Neural cell (in vitro differentiated cells): ENCODE results near the gene CLTC. TPM values are rescaled to one million over a fixed set of nuclear protein-coding genes. Genes with fewer than 3 reads are reported as not detected.

ENCODE experiments used
- H2AFZ ChIP-seq: fragments of 200-600, 300-800 bp; sonication (generic), shearing (Covaris generic); 2 replicates; pipeline ENCODE4 v1.6.0; 2014; ENCODE audit warnings: low read depth, mild to moderate bottlenecking, antibody characterized with exemption, low read length, moderate library complexity
- H3F3A ChIP-seq: fragments of 200-600 bp; shearing (Covaris generic); 2 replicates; pipeline ENCODE4 v1.6.1; 2016; ENCODE audit warnings: mild to moderate bottlenecking, moderate library complexity, mixed read lengths, antibody characterized with exemption, low read length; ENCODE audit not compliant: insufficient read depth, poor library complexity, severe bottlenecking
- H3K27ac ChIP-seq: fragments of 200-600, 300-800 bp; sonication (generic), shearing (Covaris generic); 2 replicates; pipeline ENCODE4 v1.5.1; 2014; ENCODE audit warnings: mild to moderate bottlenecking, low read length, moderate library complexity
- H3K27me3 ChIP-seq: fragments of 300-800, 200-600 bp; sonication (generic), shearing (Covaris generic); 2 replicates; pipeline ENCODE4 v1.6.0; 2014; ENCODE audit warnings: mild to moderate bottlenecking, low read depth, low read length, moderate library complexity; ENCODE audit not compliant: insufficient read depth
- H3K36me3 ChIP-seq: fragments of 300-800, 200-600 bp; sonication (generic), shearing (Covaris generic); 2 replicates; pipeline ENCODE4 v1.5.1; 2014; ENCODE audit warnings: mild to moderate bottlenecking, antibody characterized with exemption, low read length, moderate library complexity; ENCODE audit not compliant: insufficient read depth
- H3K4me2 ChIP-seq: fragments of 300-800, 200-600 bp; sonication (generic), shearing (Covaris generic); 2 replicates; pipeline ENCODE4 v1.6.0; 2014; ENCODE audit warnings: mild to moderate bottlenecking, low read length
- H3K4me3 ChIP-seq: fragments of 300-800, 200-600 bp; sonication (generic), shearing (Covaris generic); 2 replicates; pipeline ENCODE4 v1.5.1; 2014; ENCODE audit warnings: mild to moderate bottlenecking, low read length, moderate library complexity
- H3K79me2 ChIP-seq: fragments of 200-600 bp; shearing (Covaris generic); replicated peaks from 2 replicates; pipeline ENCODE4 v1.6.0; 2014; ENCODE audit warnings: mild to moderate bottlenecking, low read length, moderate library complexity; ENCODE audit not compliant: insufficient read depth
- H3K9ac ChIP-seq: fragments of 300-800, 200-600 bp; sonication (generic), shearing (Covaris generic); 2 replicates; pipeline ENCODE4 v1.6.1; 2016; ENCODE audit warnings: mild to moderate bottlenecking, low read length, mixed read lengths
- H3K9me2 ChIP-seq: fragments of 200-600 bp; shearing (Covaris generic); 2 replicates; pipeline ENCODE4 v1.6.1; 2016; ENCODE audit warnings: mild to moderate bottlenecking, low read length, mixed read lengths; ENCODE audit not compliant: insufficient read depth
- H3K9me3 ChIP-seq: fragments of 200-600, 300-800 bp; sonication (generic), shearing (Covaris generic); 2 replicates; pipeline ENCODE4 v1.6.1; 2016; ENCODE audit warnings: mild to moderate bottlenecking, mixed run types, low read length, moderate library complexity, mixed read lengths
- H4K20me1 ChIP-seq: fragments of 200-600 bp; shearing (Covaris generic); 2 replicates; pipeline ENCODE4 v1.6.1; 2016; ENCODE audit warnings: mild to moderate bottlenecking, mixed run types; ENCODE audit not compliant: insufficient read depth
- EP300 ChIP-seq: fragments of 450-650 bp; conservative IDR thresholded peaks from 2 replicates; pipeline ENCODE4 v1.6.1; 2014; ENCODE audit warnings: antibody characterized with exemption, mild to moderate bottlenecking, moderate library complexity; ENCODE audit not compliant: poor library complexity, severe bottlenecking
- EZH2 ChIP-seq: fragments of 200-600, 300-800 bp; shearing (Covaris generic), sonication (generic); IDR thresholded peaks from 2 replicates; pipeline ENCODE4 v1.6.1; 2014; ENCODE audit warnings: antibody characterized with exemption, low read length, borderline replicate concordance, mild to moderate bottlenecking; ENCODE audit not compliant: insufficient read depth, poor library complexity, severe bottlenecking
- MXI1 ChIP-seq: fragments of 450-650 bp; conservative IDR thresholded peaks from 2 replicates; pipeline ENCODE4 v1.6.1; 2014; ENCODE audit warnings: antibody characterized with exemption, mild to moderate bottlenecking; ENCODE audit not compliant: poor library complexity, severe bottlenecking
- POLR2AphosphoS5 ChIP-seq: IDR thresholded peaks from 2 replicates; pipeline ENCODE4 v1.6.1; 2012
- RAD21 ChIP-seq: fragments of 450-650 bp; conservative IDR thresholded peaks from 2 replicates; pipeline ENCODE4 v1.6.1; 2014; ENCODE audit warnings: antibody characterized with exemption, mild to moderate bottlenecking, moderate library complexity
- SMC3 ChIP-seq: fragments of 450-650 bp; conservative IDR thresholded peaks from 2 replicates; pipeline ENCODE4 v1.6.1; 2014; ENCODE audit warnings: antibody characterized with exemption, mild to moderate bottlenecking, moderate library complexity; ENCODE audit not compliant: poor library complexity
- TAF1 ChIP-seq: IDR thresholded peaks from 2 replicates; pipeline ENCODE4 v1.6.1; 2012; ENCODE audit warnings: low read depth
- polyA plus RNA-seq: library from polyadenylated mRNA; depleted of rRNA; stranded (reverse); fragments of >200 nt; gene quantifications from 2 replicates; pipeline ENCODE4 v1.2.3, GENCODE V29; 2014
- TF ChIP-seq, protein P1 (sequence below): IDR thresholded peaks from 2 replicates; pipeline ENCODE4 v1.6.1; 2012; ENCODE audit warnings: borderline replicate concordance
- TF ChIP-seq, protein P2 (sequence below): fragments of 450-650 bp; IDR thresholded peaks from 2 replicates; pipeline ENCODE4 v1.5.1; 2014; ENCODE audit warnings: antibody characterized with exemption, mild to moderate bottlenecking, moderate library complexity; ENCODE audit not compliant: poor library complexity, severe bottlenecking

The CLTC gene
- polyA plus RNA-seq, 1 donor from 2014 or later, result 218 TPM

DNA sequence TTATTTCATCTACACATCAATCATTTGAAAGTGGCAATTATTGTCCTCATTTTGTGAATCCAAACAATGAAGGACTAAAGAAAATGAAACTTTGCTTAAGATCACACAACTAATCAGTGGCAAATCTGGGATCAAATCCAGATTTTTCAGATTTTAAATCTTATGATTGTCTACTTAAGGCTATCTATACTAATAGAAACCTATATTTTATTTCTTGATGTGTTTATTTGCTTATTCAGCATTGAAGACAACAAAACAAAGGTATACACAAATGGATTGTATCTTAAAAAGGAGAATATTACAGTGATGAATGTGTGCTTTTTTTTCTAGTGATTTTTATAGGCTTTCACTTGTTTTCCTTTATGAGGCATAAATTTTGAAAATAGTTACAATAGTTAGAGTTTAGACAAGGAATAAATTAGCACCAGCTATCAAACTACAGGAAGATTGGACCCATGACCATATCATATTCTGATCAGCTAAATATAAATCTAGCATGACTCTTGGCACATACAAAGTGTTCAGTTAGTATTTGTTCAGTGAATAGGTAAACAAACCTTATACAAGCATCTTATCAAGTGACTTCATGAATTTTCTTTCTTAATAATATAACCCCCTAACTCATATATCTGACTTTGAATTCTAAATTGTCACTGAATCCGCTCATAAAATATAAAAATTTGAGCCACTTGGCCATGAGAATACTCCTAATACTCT is 108.3 kb downstream of the CLTC start:
- Histone ChIP-seq H3K4me3 (no peak overlapping the region), H3K9me2 (no peaks in the 10 kb centered on the region), H4K20me1 (no peaks in the 10 kb centered on the region), H3K36me3 (no peaks in the 10 kb centered on the region), H3K4me2 (no peak overlapping the region), H3K79me2 (peaks cover 8% of the 10 kb centered on the region), H3K9me3 (no peaks in the 10 kb centered on the region), H3F3A (no peaks in the 10 kb centered on the region), H3K9ac (no peak overlapping the region), H2AFZ (no peak overlapping the region), H3K27me3 (no peaks in the 10 kb centered on the region), H3K27ac (no peak overlapping the region)
- TF ChIP-seq TAF1 (no peak), EZH2 (no peak), POLR2AphosphoS5 (no peak), MXI1 (no peak), EP300 (no peak), SMC3 (no peak), RAD21 (no peak)
- TF ChIP-seq, protein P1, sequence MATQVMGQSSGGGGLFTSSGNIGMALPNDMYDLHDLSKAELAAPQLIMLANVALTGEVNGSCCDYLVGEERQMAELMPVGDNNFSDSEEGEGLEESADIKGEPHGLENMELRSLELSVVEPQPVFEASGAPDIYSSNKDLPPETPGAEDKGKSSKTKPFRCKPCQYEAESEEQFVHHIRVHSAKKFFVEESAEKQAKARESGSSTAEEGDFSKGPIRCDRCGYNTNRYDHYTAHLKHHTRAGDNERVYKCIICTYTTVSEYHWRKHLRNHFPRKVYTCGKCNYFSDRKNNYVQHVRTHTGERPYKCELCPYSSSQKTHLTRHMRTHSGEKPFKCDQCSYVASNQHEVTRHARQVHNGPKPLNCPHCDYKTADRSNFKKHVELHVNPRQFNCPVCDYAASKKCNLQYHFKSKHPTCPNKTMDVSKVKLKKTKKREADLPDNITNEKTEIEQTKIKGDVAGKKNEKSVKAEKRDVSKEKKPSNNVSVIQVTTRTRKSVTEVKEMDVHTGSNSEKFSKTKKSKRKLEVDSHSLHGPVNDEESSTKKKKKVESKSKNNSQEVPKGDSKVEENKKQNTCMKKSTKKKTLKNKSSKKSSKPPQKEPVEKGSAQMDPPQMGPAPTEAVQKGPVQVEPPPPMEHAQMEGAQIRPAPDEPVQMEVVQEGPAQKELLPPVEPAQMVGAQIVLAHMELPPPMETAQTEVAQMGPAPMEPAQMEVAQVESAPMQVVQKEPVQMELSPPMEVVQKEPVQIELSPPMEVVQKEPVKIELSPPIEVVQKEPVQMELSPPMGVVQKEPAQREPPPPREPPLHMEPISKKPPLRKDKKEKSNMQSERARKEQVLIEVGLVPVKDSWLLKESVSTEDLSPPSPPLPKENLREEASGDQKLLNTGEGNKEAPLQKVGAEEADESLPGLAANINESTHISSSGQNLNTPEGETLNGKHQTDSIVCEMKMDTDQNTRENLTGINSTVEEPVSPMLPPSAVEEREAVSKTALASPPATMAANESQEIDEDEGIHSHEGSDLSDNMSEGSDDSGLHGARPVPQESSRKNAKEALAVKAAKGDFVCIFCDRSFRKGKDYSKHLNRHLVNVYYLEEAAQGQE, result no peak
- TF ChIP-seq, protein P2, sequence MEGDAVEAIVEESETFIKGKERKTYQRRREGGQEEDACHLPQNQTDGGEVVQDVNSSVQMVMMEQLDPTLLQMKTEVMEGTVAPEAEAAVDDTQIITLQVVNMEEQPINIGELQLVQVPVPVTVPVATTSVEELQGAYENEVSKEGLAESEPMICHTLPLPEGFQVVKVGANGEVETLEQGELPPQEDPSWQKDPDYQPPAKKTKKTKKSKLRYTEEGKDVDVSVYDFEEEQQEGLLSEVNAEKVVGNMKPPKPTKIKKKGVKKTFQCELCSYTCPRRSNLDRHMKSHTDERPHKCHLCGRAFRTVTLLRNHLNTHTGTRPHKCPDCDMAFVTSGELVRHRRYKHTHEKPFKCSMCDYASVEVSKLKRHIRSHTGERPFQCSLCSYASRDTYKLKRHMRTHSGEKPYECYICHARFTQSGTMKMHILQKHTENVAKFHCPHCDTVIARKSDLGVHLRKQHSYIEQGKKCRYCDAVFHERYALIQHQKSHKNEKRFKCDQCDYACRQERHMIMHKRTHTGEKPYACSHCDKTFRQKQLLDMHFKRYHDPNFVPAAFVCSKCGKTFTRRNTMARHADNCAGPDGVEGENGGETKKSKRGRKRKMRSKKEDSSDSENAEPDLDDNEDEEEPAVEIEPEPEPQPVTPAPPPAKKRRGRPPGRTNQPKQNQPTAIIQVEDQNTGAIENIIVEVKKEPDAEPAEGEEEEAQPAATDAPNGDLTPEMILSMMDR, result no peak

DNA sequence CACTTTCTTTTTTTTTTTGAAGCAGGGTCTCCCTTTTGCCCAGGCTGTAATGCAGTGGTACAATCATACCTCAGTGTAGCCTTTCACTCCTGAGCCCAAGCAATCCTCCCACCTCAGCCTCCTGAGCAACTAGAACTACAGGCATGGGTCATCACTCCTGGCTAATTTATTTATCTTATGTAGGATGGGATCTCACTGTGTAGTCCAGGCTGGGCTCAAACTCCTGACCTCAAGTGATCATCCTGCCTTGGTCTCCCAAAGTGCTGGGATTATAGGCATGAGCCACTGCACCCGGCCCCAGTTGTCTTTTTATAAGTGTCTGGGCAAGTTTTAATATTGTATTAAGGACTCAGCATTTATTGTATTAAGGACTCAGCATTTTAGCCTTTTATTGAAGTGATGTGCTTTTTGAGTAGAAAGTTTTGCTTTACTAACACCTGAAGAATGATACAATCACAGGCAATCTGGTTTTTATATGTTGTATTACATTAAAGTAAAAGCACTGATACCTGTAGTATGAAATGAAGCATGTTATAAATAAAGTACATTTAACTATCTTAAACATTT is 110.7 kb downstream of the CLTC start:
- no peak overlapping the region for H3K27ac ChIP-seq

More for the DNA sequence above, 110.7 kb downstream of the CLTC start:
- H3F3A ChIP-seq, result no peaks in the 10 kb centered on the region
- H3K4me2 ChIP-seq, result no peak overlapping the region
- H4K20me1 ChIP-seq, result no peaks in the 10 kb centered on the region
- no peaks in the 10 kb centered on the region for H3K36me3 ChIP-seq
- H3K9ac ChIP-seq, result no peak overlapping the region
- H3K4me3 ChIP-seq, result no peak overlapping the region
- H3K9me3 ChIP-seq, result no peaks in the 10 kb centered on the region
- peaks cover 8% of the 10 kb centered on the region for H3K79me2 ChIP-seq
- H3K27me3 ChIP-seq, result no peaks in the 10 kb centered on the region
- H2AFZ ChIP-seq, result no peak overlapping the region
- H3K9me2 ChIP-seq, result no peaks in the 10 kb centered on the region
- TF ChIP-seq EP300, result no peak
- TF ChIP-seq EZH2, result no peak
- TF ChIP-seq, protein P2, result no peak
- TF ChIP-seq RAD21, result no peak
- TF ChIP-seq MXI1, result no peak
- no peak for TF ChIP-seq POLR2AphosphoS5
- TF ChIP-seq SMC3, result no peak
